Nephron progenitor cell (in vitro differentiated cells): ENCODE data around the gene RGS6.
A peak's percentile ranks its signal among the peaks of the same experiment; 100 is the strongest.

ENCODE experiments used
- DNase-seq: peaks from one replicate; pipeline ENCODE4 v3.0.0; 2021
- H3K27ac Mint-ChIP-seq: 2 replicates; pipeline ENCODE4 v1.8.0; 2021; ENCODE audit warnings: mild to moderate bottlenecking, moderate library complexity, mixed read lengths
- H3K27me3 Mint-ChIP-seq: 2 replicates; pipeline ENCODE4 v1.8.0; 2021; ENCODE audit warnings: mild to moderate bottlenecking, low read depth, mixed read lengths; ENCODE audit not compliant: poor library complexity
- H3K36me3 Mint-ChIP-seq: 2 replicates; pipeline ENCODE4 v1.8.0; 2021; ENCODE audit warnings: low read depth, mixed read lengths
- H3K4me1 Mint-ChIP-seq: 2 replicates; pipeline ENCODE4 v1.8.0; 2021; ENCODE audit warnings: mixed read lengths
- H3K4me3 Mint-ChIP-seq: 2 replicates; pipeline ENCODE4 v1.8.0; 2021; ENCODE audit warnings: mild to moderate bottlenecking, moderate library complexity, mixed read lengths
- H3K9me3 Mint-ChIP-seq: 2 replicates; pipeline ENCODE4 v1.8.0; 2021; ENCODE audit warnings: mild to moderate bottlenecking, moderate library complexity, mixed read lengths
- TF ChIP-seq, protein P1 (sequence below): fragments of 200-600 bp; sonication (generic); IDR thresholded peaks from 2 replicates; pipeline ENCODE4 v1.5.0; 2021; ENCODE audit warnings: antibody characterized with exemption

RGS6 gene

DNA sequence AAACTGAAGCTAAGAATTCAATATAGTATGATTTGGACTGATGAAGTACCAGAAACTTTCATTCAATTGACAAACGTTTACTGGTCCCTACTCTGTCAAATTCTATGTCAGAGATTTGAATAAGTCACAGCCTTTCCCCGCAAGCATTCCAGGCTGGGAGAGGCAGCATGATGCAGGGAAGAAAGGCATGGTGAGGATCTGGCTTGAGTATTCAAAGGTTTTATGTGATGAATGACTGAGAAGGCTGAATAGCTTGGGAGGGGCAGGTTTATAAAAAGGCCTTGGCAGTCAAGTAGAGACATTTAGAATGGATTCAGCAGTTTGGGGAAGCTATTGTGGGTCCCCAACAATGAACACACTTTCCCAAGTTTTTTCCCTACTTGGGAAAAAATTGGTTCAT is 529.8 kb downstream of the RGS6 start:
- H3K36me3 Mint-ChIP-seq, result no peaks in the 10 kb centered on the region
- H3K27me3 Mint-ChIP-seq, result peaks cover 18% of the 10 kb centered on the region
- DNase-seq, result no peak
- TF ChIP-seq, protein P1, sequence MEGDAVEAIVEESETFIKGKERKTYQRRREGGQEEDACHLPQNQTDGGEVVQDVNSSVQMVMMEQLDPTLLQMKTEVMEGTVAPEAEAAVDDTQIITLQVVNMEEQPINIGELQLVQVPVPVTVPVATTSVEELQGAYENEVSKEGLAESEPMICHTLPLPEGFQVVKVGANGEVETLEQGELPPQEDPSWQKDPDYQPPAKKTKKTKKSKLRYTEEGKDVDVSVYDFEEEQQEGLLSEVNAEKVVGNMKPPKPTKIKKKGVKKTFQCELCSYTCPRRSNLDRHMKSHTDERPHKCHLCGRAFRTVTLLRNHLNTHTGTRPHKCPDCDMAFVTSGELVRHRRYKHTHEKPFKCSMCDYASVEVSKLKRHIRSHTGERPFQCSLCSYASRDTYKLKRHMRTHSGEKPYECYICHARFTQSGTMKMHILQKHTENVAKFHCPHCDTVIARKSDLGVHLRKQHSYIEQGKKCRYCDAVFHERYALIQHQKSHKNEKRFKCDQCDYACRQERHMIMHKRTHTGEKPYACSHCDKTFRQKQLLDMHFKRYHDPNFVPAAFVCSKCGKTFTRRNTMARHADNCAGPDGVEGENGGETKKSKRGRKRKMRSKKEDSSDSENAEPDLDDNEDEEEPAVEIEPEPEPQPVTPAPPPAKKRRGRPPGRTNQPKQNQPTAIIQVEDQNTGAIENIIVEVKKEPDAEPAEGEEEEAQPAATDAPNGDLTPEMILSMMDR, result no peak
- H3K27ac Mint-ChIP-seq, result no peak overlapping the region
- H3K9me3 Mint-ChIP-seq, result peaks cover 29% of the 10 kb centered on the region
- H3K4me3 Mint-ChIP-seq, result no peak overlapping the region
- no peaks in the 10 kb centered on the region for H3K4me1 Mint-ChIP-seq

DNA sequence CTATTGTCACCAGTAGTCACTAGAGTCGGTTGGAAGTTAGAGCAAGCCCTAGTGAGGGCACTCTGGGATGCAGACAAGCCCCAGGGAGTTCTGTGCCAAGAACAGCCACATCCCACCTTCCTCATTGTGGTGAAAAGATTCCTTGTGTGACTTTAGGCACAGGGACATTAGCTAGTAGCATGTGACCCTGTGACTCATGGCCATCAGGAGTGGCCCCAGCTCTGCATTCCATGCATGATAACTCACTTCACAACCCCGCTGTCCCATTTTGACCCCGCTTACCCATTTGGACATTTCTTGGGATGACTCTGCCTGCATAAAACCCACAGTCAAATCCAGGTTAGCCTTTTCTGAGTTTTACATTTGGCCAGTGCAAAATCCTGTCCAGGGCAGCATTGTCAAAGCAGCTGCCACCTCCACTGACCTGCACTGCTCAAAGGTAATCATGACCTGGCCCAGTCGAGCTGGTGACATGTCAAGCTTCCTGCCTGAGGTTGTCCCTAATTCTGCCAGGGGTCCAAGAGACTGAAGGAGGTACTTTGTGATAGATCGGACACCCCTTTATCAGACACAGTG is 531.1 kb downstream of the RGS6 start:
- H3K9me3 Mint-ChIP-seq, result peaks cover 40% of the 10 kb centered on the region
- no peaks in the 10 kb centered on the region for H3K36me3 Mint-ChIP-seq

DNA sequence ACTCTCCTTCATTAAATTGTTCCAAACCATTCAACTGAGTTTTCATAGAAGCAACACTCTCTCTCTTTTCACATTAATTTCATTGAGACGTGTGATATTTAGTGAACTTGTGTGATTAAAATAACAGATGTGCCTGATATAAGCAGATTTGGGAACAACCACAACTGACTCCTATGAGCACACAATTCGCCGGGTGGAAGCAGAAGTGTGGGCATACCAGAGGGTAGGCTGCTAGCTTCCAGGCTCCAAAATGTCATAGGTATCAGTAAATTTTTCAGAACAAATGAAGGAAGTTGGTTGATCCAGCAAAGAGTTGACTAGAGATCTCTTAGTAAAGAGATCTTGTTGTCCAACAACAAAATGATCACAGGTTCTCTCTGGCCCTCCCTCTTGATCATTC is 532.0 kb downstream of the RGS6 start:
- Mint-ChIP-seq H3K27me3 (peaks cover 12% of the 10 kb centered on the region), H3K4me1 (no peaks in the 10 kb centered on the region), H3K27ac (no peak overlapping the region), H3K36me3 (no peaks in the 10 kb centered on the region), H3K4me3 (no peak overlapping the region), H3K9me3 (peaks cover 40% of the 10 kb centered on the region)
- DNase-seq, result no peak
- TF ChIP-seq, protein P1, result no peak

More for the DNA sequence above, 531.1 kb downstream of the RGS6 start:
- no peak for DNase-seq
- TF ChIP-seq, protein P1, result no peak
- no peaks in the 10 kb centered on the region for H3K4me1 Mint-ChIP-seq
- H3K27ac Mint-ChIP-seq, result no peak overlapping the region
- H3K4me3 Mint-ChIP-seq, result no peak overlapping the region
- peaks cover 12% of the 10 kb centered on the region for H3K27me3 Mint-ChIP-seq

DNA sequence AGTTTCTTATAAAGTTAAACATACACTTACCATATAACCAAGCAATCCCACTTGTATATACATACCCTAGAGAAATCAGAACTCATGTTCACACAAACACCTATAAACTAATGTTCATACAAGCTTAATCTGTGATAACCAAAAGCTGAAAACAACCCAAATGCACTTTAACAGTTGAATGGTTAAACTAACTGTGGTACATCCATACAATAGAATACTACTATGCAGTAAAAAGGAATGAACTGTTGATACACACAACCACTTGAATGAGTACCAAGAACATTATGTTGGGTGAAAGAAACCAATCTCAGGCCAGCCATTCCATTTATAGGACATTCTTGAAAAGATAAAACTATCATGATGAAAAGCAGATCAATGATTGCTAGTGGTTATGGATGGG is 534.1 kb downstream of the RGS6 start:
- no peaks in the 10 kb centered on the region for H3K36me3 Mint-ChIP-seq
- no peak for DNase-seq
- TF ChIP-seq, protein P1, result no peak
- no peak overlapping the region for H3K4me3 Mint-ChIP-seq
- H3K27ac Mint-ChIP-seq, result no peak overlapping the region
- peaks cover 35% of the 10 kb centered on the region for H3K9me3 Mint-ChIP-seq
- H3K4me1 Mint-ChIP-seq, result no peaks in the 10 kb centered on the region
- peaks cover 9% of the 10 kb centered on the region for H3K27me3 Mint-ChIP-seq

DNA sequence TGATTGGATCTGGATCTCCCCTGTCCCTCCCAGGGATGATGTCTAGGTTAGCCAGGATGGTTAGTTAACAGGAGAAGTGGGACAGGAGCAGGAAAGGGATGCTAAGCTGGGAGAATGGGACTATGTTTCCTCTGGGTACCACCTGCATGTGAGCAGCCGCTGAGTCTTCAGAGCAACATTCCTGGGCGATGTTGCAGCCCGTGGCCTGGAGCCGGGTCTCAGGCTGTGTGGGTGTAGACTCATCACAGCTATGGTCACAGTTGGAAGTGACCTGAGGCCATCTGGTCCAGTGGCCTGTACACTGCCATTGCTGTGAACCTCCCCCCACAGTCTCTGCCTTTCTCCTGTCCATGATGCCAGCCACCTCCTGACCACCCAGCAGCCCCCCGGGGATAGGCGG is 539.1 kb downstream of the RGS6 start:
- no peak overlapping the region for H3K27ac Mint-ChIP-seq
- peaks cover 5% of the 10 kb centered on the region for H3K4me1 Mint-ChIP-seq
- no peak for DNase-seq
- H3K27me3 Mint-ChIP-seq, result peaks cover 5% of the 10 kb centered on the region
- peaks cover 18% of the 10 kb centered on the region for H3K9me3 Mint-ChIP-seq
- no peak overlapping the region for H3K4me3 Mint-ChIP-seq
- TF ChIP-seq, protein P1, result no peak
- H3K36me3 Mint-ChIP-seq, result no peaks in the 10 kb centered on the region

DNA sequence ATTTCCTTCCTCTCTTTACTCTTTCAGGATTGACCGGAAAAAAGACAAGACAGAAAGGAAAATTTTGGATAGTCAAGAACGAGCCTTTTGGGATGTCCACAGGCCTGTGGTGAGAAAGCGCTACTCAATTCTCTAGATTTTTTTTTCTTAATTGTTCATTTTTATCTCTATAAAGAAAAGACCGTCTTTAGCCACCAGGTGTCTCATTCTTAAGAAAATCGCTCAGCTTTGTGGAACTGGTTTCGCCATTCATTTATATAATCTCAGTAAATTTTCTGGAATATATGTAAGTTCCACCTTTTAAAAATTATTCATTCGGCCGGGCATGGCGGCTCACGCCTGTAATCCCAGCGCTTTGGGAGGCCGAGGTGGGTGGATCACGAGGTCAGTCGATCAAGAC is 540.6 kb downstream of the RGS6 start:
- DNase-seq, result no peak
- Mint-ChIP-seq H3K4me3 (no peak overlapping the region), H3K27me3 (peaks cover 3% of the 10 kb centered on the region), H3K4me1 (peaks cover 20% of the 10 kb centered on the region), H3K36me3 (no peaks in the 10 kb centered on the region), H3K27ac (no peak overlapping the region), H3K9me3 (peaks cover 3% of the 10 kb centered on the region)
- TF ChIP-seq, protein P1, result peak; percentile 28
